ENCODE measurements around the gene ARAF.
"Not testable (repeated sequence)": the region's sequence is repeated elsewhere in the genome, so short reads cannot be mapped to it uniquely, and the experiment has no call there.

The ARAF gene

DNA sequence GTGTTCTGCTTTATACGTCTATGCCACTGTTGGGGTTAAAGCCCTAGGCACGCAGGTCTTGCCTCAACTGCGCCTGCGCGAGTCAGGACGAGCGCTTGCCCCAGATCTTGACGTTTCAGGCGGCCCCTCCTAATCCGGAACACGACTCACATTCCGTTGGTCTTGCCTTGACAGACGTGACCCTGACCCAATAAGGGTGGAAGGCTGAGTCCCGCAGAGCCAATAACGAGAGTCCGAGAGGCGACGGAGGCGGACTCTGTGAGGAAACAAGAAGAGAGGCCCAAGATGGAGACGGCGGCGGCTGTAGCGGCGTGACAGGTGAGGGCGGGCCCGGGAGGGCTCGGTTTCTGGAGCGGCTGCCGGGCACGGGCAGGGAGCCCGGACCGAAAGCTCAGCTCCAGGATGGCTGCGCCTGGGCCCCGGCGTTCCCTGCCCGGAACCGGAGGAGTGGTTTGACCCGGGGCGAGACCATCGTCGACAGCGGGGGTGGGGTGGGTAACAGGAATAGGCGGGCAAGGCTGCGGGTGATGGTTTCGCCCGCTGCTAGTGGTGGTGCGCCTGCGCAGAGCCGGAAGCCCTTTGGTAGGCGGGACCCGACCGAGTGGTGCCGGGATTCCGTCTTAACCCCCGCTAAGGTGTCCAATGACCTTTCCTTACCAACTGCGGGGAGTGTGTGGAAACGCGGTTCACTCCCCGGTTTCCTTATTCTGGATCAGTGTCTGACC, at the start of gene ARAF:
Gene ARAF (plus strand): TSS at position 272 of the 725 bp plus-strand sequence. CDS start 1,763 bp downstream, outside the sequence.
- peak; percentile 91 for DNase-seq

DNA sequence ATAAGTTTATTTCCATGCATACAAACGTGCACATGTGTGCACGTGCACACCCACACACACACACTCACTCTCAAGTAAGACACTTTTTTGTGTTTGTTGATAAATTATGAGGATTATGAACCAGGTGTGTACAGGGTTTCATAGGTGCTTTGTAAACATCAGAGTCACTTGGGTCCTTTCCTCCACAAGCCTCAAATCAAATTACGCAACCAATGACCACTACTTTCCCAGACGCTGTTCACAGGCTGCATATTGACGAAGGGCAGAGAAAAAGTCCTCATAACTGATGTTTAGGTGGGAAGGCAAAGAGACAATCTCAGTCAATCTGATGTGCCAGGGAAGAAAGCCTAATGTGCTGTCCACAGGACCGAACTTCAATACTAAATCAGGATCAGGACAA, 48.6 kb upstream of the ARAF start:
- not testable (repeated sequence) for DNase-seq

DNA sequence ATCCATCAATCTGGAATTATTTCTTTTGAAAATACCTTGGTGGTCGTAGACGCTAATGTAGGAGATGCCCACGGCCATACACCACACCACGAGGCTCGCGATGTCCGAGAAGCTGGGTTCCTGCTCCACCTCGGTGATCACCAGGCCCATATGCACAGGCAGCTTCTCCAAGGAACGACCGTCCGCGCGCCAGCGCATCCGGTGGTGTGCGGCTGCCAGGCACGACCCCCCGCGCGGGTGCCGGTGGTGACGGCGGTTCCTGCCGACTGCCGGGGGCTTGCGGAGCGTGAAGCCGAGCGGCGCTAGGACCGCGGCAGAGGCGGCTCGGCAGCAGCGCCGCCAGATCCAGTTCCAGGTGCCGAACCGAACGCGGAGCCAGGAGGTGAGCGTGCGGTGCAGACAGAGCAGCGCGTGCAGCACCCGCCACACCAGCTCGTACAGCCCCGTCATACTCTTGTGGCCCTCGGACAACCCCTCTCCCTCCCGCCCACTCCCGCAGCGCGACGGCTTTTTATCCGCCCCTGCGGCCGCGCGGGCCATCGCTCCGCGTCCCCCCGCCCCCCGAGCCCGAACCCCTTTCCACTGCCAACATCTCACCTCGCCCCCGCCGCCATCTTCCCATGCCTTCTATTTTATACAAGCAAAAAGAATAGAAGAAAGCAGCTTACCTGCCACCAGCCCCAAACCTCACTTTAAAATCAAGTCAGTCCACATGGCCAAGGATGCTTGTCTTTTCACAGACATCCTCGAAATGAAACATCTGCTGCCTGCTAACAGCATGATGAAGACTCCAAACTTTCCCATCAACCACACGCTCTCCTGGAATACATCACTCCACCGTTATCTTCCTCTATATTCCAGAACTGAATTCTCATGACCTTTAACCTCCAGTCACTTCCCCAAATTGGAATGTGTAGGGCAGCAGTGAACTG, 47.7 kb upstream of the ARAF start:
- DNase-seq: not testable (repeated sequence)

DNA sequence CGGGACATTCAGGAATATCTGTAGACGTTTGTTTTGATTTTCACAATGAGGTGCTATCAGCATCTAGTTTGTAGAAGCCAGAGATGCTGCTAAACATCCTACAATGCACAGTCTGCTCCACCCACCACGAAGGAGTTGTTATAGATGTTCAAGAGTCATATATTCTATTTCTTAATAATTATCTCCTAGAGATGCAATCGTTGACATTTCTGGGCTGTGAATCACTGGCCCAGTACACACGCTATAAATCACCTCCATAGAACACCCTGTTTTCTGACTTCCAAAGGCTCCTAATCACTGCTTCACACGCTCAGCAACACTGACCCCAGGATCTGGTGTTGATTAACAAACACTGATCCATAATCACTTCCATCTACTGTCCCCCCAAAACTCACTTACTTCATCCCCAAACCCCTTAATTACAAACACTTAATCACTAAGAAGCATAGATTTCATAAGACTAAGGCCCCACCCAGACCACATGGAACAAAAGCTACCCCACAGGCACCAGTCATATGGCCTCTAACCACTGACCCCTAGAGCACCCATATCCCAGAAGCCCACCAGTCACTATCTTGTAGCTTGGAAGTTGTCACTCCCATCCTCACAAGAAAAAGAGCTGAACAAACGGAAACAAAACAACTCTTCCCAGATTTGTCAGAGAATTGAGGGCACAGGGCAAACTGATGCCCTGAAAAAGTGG, 46.3 kb upstream of the ARAF start:
- DNase-seq: no peak

DNA sequence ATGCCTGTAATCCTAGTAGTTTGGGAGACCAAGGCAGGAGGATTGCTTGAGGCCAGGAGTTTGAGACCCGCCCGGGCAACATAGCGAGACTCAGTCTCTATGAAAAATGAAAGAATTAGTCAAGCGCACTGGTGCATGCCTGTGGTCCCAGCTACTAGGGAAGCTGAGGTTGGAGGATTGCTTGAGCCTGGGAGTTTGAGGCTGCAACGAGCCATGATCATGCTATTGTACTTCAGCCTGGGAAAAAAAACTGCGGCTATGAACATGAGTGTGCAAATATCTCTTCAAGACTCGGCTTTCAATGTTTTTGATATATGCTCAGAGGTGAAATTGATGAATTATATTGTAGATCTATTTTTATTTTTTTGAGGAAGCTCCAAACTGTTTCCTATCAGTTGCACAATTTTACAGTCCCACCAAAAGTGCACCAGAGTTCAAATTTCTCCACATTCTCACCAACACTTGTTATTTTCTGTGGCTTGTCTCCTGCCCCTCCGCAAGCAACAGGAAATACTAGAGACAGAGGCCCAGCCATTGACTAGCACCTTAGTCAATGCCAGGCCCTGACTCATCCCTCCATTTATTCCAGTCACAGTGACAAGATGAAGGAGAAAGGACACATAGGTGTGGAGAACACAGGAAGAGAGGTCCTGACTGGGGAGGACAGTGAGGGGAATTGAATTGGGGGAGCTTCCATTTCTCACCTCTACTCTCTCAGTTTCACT, 44.9 kb upstream of the ARAF start:
- DNase-seq: no peak

DNA sequence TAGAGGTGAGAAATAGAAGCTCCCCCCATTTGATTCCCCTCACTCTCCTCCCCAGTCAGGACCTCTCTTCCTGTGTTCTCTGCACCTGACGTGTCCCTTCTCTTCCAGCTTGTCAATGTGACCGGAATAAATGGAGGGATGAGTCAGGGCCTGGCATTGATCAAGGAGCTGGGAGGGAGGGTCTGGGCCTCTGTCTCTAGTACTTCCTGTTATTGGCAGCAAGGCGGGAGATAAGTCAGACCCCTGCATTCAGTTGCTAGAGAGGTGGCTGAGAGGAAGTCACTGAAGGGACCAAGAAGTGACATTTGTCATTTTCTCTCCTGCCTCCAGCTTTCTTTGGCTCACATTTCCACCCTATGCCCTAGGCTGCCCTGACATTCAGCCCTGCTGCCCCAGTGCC, 42.9 kb upstream of the ARAF start:
- DNase-seq: no peak

DNA sequence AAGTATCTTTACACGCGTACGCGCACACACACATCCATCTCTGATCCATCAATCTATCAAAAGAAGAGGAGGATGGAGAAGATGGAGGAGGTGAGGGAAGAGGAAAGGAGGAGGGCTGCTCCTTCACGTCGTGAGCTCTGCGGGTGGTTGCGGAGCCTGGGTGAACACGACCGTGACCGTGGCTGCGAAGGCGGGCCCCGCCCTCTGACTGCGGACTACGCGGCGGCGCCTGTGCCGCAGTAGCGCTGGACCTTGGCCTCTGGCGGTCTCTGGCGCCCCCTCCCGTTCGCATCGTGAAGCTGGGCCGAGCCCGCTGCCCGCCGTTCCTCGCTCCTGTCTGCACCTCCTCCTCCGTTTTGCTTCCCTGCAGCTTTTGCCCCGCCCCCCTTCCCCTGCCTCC, 37.7 kb upstream of the ARAF start:
- DNase-seq: peak; percentile 17

DNA sequence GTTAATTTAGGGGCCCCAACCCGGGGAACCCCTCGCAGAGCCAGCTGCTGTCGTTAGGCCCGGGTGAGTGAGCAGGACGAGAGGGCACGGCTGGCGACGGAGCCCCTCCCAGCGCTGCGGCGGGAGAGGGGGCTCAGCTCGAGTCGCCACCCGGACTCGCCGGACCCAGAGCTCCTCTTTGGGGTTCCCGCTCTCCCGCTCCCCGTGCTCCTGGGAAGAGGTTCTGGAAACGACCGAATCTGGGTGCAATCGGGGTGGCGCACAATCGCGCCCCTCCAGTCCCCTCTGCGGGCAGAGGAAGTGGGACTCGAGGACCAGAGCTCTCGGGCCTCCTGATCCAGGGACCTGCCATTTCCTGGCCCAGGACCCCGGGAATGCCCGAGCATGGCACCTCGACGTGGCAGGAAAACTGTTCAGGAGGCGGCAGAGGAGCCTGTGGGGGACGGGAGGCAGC, 37.3 kb upstream of the ARAF start:
- no peak for DNase-seq

DNA sequence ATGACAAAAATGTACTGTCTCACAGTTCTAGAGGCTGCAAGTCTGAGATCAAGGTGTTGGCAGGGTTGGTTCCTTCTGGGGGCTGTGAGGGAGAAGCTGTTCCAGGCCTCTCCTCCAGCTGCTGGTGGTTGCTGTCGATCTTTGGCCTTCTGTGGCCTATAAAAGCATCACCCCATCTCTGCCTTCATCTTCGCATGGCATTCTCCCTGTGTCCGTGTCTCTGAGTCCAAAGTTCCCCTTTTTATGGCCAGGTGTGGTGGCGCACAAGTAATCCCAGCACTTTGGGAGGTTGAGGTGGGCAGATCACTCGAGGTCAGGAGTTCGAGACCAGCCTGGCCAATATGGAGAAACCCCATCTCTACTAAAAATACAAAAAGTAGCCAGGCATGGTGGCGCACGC, 31.5 kb upstream of the ARAF start:
- no peak for DNase-seq

DNA sequence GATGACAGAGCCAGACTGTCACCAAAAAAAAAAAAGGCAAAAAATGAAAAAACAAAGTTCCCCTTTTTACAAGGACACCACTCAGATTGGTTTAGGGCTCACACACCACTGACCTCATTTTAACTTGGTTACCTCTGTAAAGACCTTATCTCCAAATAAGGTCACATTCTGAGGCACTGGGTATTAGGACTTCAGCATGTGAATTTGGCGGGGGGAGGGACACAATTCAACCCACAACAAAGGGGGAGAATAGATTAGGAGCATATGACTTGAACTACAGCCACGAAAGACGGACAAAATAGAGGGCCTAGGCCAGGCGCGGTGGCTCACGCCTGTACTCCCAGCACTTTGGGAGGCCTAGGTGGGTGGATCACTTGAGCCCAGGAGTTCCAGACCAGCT, 31.0 kb upstream of the ARAF start:
- DNase-seq: no peak

DNA sequence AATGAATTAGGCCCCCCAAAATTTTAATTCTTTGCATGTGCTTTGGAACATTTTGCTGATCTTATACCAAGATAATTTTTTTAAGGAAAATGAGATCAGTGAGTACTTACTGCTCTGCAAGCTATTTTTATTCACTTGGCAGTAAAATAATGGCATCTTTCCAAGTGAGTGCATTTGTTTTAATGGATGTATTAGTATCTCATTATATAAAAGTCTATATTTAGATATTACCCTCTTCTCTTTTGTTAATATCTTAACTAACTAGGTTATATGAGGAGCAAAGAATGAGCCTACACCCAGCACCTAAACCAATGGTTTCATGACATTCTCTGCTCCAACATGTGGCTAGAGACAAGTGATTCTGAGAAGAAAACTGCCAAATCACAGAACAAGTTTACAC, 21.1 kb upstream of the ARAF start:
- DNase-seq: no peak

DNA sequence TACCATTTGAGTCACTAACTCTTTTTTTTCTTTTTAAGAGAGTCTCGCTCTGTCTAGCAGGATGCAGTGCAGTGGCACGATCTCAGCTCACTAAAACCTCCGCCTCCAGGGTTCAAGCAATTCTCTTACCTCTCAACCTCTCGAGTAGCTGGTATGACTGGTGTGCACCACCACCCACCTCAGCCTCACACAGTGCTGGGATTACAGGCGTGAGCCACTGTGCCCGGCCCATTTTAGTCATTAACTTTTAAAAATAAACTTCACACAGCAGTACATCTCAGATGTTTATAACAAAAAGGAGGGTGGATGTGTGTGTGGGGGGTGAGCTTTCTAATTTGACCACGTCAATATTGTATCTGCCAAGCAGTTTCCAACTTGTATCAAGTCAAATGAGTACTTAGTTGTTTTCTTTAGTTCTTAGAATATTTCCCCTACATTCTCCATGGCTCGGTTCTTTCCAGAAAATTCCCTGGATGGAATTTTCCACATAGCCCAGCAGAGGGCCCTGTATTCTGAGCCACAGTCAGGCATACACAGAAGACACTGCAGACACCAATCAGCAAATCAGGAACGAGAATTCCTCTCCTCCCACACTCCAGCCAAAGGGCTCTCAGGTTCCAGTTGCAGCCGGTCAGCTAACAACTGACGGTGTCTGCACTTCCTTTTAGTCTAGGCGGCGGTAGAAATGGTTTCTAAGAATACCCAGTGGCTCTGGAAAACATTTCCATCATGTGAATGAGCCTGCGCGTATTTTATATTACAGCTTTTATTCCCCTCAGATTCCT, 20.1 kb upstream of the ARAF start:
- peak; percentile 79 for DNase-seq

DNA sequence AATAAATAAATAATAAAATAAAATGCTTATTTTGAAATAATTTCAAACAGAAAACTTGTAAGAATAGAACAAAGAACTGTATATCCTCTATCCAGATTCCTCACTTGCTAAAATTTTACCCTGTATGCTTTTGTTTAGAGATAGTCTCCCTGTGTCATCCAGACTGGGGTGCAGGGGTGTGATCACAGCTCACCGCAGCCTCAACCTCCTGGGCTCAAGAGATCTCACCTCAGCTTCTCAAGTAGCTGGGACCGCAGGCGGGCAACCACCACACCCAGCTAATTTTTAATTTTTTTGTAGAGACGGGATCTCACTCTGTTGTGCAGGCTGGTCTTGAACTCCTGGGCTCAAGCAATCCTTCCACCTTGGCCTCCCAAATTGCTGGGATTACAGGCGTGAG, 17.5 kb upstream of the ARAF start:
- no peak for DNase-seq

DNA sequence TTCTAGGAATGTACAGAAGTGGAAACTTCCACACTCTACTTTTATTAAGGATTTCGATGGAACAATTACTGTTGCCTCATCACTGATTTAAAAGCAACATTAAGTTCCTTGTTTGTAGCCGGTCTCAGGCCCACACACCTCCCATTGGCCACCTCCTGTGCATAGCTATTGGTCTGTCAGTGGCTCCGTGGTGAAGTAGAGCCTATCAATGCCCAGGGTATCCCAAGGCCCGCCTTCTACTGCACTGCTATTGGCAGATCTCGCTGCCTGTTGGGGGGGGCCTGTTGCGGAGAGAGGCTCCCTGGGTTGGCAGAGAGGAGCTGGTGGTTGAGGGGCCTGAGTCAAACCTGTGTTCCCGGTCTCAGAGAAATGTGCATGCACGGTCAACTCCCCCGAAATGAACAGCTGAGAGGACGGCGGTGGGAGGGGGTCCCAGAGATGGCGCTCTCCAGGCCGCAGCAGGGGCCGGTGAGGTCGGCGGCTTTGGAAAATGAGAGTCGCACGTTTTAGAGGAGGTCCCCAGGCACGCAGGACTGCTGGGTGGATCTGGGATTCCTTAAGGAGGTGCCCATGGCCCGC, 4.9 kb upstream of the ARAF start:
- no peak for DNase-seq

DNA sequence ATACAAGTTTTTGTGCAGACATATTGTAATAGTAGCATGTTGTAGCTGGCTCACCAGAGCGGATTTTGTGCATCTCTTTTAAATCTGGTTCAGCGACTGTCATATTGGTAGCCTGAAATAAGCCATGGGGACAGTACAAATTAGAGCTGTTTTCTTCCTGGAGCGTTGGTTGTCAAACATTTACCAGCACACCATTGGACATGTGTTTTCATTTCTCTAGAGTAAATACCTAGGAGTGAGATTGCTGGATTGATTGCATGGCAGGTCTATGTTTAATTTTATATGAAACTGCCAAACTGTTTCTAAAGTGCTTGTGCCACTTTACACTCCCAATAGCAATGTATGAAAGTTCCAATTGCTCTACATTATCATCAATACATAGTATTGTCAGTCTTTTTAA, 2.6 kb upstream of the ARAF start:
- no peak for DNase-seq

DNA sequence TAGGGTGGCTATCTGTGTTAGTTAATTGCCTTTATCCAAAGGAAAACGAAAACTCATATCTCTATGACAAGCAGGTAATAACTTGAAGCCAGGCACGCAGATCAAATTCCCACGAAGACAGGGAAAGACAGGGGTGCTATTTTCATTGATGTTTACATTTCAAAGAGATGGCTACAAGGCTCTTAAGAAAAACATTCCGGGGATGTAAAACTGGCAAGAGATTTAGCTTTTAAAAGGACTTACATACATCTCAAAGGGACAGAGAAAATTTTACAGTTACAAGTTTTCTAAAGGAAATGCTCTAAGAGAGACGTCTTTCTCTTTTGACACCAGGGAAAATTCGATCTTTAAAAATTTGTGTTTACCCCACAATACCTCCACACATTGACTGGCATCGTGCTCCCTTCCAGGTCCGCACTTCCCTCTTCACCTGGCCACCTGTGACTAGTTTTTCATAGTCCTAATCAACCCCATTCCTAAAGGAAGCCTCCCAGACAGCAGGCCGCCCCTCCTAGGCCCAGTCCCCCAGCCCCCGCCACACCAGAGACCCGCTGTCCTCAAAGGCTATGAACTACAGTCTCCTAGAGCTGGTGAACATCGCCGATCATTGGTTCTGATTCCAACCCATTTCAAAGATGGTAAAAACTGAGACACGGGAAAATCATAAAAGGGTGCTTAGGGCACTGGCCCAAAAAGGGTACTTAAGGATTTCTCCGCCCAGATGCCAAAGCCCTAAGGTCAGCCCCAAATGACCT, 649 bp upstream of the ARAF start:
- no peak for DNase-seq

DNA sequence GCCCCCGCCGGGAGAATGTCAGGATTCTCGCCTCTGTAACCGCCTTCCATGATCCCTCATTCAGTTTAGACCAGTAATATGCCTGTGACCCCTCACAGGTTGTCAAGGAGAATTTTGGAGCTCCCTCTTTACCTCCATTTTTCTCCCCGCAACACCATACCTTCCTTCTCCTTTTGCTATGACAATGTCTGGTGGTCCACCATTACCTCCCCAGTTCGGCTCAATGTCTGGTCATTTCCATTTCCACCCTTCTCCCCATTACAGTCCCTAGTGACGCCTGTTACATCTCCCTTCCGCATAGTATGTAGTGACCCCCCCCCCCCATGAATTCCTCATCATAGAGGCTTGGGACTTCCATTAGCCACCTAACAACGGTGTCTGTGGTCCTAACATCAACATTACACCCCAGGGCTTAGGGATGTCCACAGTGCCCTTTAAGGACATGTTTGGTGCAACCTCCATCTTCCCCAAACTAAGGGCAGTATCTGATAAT, 700 bp downstream of the ARAF start:
- no peak for DNase-seq

DNA sequence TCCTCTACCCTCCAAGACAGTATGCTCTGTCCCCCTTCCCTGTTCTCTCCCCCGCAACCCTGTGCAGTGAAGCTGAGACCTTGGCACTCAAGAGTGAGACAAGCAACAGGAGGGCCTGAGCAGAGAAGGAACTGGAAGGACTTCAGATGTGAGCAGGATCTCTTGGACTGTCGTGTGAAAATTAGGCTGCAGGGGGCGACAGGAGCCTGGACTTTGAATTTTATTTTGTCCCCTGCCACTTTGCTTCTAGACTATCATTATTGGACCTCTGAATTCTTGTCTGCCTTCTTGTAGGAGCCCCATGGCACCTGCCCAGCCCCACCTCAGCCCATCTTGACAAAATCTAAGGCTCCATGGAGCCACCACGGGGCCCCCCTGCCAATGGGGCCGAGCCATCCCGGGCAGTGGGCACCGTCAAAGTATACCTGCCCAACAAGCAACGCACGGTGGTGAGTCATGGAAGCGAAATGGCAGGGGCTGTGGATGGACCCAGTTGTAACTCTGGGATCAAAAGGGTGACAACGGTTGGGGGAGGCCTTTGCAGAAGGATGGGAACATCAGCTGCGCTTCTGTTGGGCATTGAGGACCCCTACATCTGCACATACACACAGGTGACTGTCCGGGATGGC, 1.7 kb downstream of the ARAF start:
- DNase-seq: no peak

DNA sequence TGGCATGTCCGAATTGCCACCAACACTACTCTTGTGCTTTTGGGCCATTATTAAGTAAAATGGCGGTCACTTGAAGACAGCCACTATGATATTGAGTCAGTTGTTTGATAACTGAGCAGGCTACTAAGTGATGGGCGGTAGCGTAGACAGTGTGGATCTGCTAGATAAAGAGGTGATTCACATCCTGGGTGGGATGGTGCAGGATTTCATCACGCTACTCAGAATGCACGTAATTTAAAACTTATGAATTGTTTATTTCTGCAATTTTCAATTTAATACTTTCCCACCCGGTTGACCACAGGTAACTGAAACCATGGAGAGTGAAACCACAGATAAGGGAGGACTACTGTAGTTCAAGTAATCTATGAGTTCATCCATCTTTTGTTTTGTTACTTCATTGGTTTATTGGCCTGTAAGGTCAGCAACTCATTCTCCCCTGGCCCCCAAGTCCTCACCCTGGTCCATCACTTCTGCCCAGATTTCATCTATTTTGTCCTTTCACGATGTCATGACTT, 2.9 kb downstream of the ARAF start:
- DNase-seq: no peak

Data from DMS 273 treated with DMSO at 0.1 percent for 48 hours (cell line).